Caco-2 (cell line): Measurements from ENCODE around the gene PLPPR1. TPM values are rescaled to one million over a fixed set of nuclear protein-coding genes. Genes with fewer than 3 reads are reported as not detected.

Experiments
- BruUV-seq: library from RNA; stranded (reverse); fragments of 400-500 nt; replicated peaks from 2 replicates; lab custom pipeline; 2021; lab: Mats Ljungman, UMichigan
- CTCF ChIA-PET: fragments of 300-600 bp; sonication (Branson Sonifier 250); formaldehyde crosslinking; loops from one replicate; lab custom pipeline; 2022; ENCODE audit warnings: antibody characterized with exemption; lab: Charles Lee
- POLR2A ChIA-PET: fragments of 300-600 bp; sonication (Branson Sonifier 250); formaldehyde crosslinking; loops from one replicate; lab custom pipeline; 2022; ENCODE audit warnings: antibody characterized with exemption; lab: Charles Lee
- DNase-seq, 2 experiments: peaks; one replicate each; pipeline versions ENCODE4 v3.0.0 to v3.0.0-alpha.2; 2020 to 2022
- H3K27me3 ChIP-seq: replicated peaks from 2 replicates; pipeline ENCODE4 v1.6.0; 2011; ENCODE audit warnings: low read length; ENCODE audit not compliant: control insufficient read depth, insufficient read depth
- H3K36me3 ChIP-seq: 2 replicates; pipeline ENCODE4 v1.5.1; 2011; ENCODE audit warnings: low read length; ENCODE audit not compliant: control insufficient read depth, insufficient read depth
- H3K4me1 ChIP-seq: fragments of 250-450 bp; sonication (Bioruptor Pico); 2 replicates; pipeline ENCODE4 v1.5.1; 2020; ENCODE audit warnings: mild to moderate bottlenecking
- H3K4me3 ChIP-seq: 2 replicates; pipeline ENCODE4 v1.5.1; 2011; ENCODE audit warnings: low read depth, mild to moderate bottlenecking, control low read depth, low read length
- H3K9me3 ChIP-seq: fragments of 250-450 bp; sonication (Bioruptor Pico); 2 replicates; pipeline ENCODE4 v1.5.1; 2020; ENCODE audit warnings: mild to moderate bottlenecking, moderate library complexity
- H3K27ac Mint-ChIP-seq: one replicate; pipeline ENCODE4 v1.8.0; 2022; ENCODE audit warnings: mixed read lengths; ENCODE audit not compliant: unreplicated experiment
- H3K27me3 Mint-ChIP-seq: one replicate; pipeline ENCODE4 v1.8.0; 2022; ENCODE audit warnings: mixed read lengths; ENCODE audit not compliant: insufficient read depth, unreplicated experiment
- H3K36me3 Mint-ChIP-seq: one replicate; pipeline ENCODE4 v1.8.0; 2022; ENCODE audit warnings: mild to moderate bottlenecking, mixed read lengths; ENCODE audit not compliant: insufficient read depth, unreplicated experiment
- H3K4me1 Mint-ChIP-seq: one replicate; pipeline ENCODE4 v1.8.0; 2022; ENCODE audit warnings: low read depth, mixed read lengths; ENCODE audit not compliant: unreplicated experiment
- H3K4me3 Mint-ChIP-seq: one replicate; pipeline ENCODE4 v1.8.0; 2022; ENCODE audit warnings: mild to moderate bottlenecking, moderate library complexity, mixed read lengths; ENCODE audit not compliant: unreplicated experiment
- H3K9me3 Mint-ChIP-seq: one replicate; pipeline ENCODE4 v1.8.0; 2022; ENCODE audit warnings: mixed read lengths; ENCODE audit not compliant: unreplicated experiment
- intact Hi-C: fragments of 100-400 bp; cut with micrococcal nuclease; formaldehyde crosslinking; loops from one replicate; pipeline ENCODE4 v1.10.0; 2022; ENCODE audit not compliant: unreplicated experiment
- total RNA-seq: library from RNA; stranded (reverse); gene quantifications from 2 replicates; pipeline ENCODE4 v1.2.3, GENCODE V29; 2022
- TF ChIP-seq, protein P1 (sequence below), 2 experiments: fragments of 200-600 bp in 1 of 2; IDR thresholded peaks; 1 replicate in 1 of 2; 2 replicates in 1 of 2; pipeline versions ENCODE4 v1.5.1 to v1.8.0; 2011 to 2022; ENCODE audit warnings: antibody characterized with exemption in 1 of 2, control low read depth in 1 of 2, inconsistent platforms in 1 of 2, low read depth in 1 of 2, low read length in 1 of 2, mild to moderate bottlenecking in 1 of 2, moderate library complexity in 1 of 2; ENCODE audit not compliant: insufficient read depth in 1 of 2, severe bottlenecking in 1 of 2, unreplicated experiment in 1 of 2

The PLPPR1 gene
- total RNA-seq, 1 experiment from 2014 or later = not detected

DNA sequence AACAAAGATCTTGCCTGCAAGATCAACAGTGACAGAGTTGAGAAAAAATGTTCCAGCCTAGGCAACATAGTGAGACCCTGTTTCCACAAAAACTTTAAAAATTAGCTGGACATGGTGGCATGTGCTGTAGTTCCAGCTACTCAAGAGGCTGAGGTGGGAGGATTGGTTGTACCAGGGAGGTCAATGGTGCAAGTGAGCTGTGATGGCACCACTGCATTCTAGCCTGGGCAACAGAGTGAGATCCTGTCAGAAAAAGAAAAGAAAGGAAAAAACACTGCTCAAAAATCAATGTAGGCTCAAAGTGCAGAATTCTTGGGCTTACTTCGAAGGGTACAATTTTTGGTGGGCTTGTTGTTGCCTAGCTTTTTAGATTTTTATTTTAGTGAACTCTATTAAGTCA, 145.4 kb downstream of the PLPPR1 start:
- ChIA-PET POLR2A (no interaction called here), CTCF (no interaction called here)
- Histone ChIP-seq H3K4me1 (no peaks in the 10 kb centered on the region), H3K36me3 (no peaks in the 10 kb centered on the region), H3K27me3 (no peaks in the 10 kb centered on the region), H3K4me3 (no peak overlapping the region), H3K9me3 (0 out of 2 replicates have a peak, but pooled peaks cover 3% of the 10 kb centered on the region)
- TF ChIP-seq, protein P1, sequence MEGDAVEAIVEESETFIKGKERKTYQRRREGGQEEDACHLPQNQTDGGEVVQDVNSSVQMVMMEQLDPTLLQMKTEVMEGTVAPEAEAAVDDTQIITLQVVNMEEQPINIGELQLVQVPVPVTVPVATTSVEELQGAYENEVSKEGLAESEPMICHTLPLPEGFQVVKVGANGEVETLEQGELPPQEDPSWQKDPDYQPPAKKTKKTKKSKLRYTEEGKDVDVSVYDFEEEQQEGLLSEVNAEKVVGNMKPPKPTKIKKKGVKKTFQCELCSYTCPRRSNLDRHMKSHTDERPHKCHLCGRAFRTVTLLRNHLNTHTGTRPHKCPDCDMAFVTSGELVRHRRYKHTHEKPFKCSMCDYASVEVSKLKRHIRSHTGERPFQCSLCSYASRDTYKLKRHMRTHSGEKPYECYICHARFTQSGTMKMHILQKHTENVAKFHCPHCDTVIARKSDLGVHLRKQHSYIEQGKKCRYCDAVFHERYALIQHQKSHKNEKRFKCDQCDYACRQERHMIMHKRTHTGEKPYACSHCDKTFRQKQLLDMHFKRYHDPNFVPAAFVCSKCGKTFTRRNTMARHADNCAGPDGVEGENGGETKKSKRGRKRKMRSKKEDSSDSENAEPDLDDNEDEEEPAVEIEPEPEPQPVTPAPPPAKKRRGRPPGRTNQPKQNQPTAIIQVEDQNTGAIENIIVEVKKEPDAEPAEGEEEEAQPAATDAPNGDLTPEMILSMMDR (IDR thresholded peaks at IDR 0.05; ENCODE audit: insufficient read depth in 1 of 2, low read depth in 1 of 2, low read length in 1 of 2, severe bottlenecking in 1 of 2, unreplicated experiment in 1 of 2) = no peak
- Mint-ChIP-seq H3K36me3 (no peaks in the 10 kb centered on the region), H3K4me3 (no peak overlapping the region), H3K27me3 (no peaks in the 10 kb centered on the region), H3K4me1 (no peaks in the 10 kb centered on the region), H3K27ac (no peak overlapping the region), H3K9me3 (no peaks in the 10 kb centered on the region)
- BruUV-seq = no TSS peak
- DNase-seq = no peak
- intact Hi-C loops = no loop called here

GRCh38 chr9:101176384-101176783, 147.9 kb downstream of the PLPPR1 start:
- Histone ChIP-seq H3K9me3 (0 out of 2 replicates have a peak, but pooled peaks cover 3% of the 10 kb centered on the region), H3K27me3 (no peaks in the 10 kb centered on the region), H3K36me3 (no peaks in the 10 kb centered on the region), H3K4me1 (no peaks in the 10 kb centered on the region), H3K4me3 (no peak overlapping the region)
- POLR2A ChIA-PET = no interaction called here
- CTCF ChIA-PET = no interaction called here
- Mint-ChIP-seq H3K9me3 (no peaks in the 10 kb centered on the region), H3K4me3 (no peak overlapping the region), H3K27ac (no peak overlapping the region), H3K4me1 (no peaks in the 10 kb centered on the region), H3K27me3 (no peaks in the 10 kb centered on the region), H3K36me3 (no peaks in the 10 kb centered on the region)
- DNase-seq = no peak
- no TSS peak for BruUV-seq
- TF ChIP-seq, protein P1 (IDR thresholded peaks at IDR 0.05; ENCODE audit: insufficient read depth in 1 of 2, low read depth in 1 of 2, low read length in 1 of 2, severe bottlenecking in 1 of 2, unreplicated experiment in 1 of 2) = peak in 1 of 2 experiments; percentile 23
- intact Hi-C loops = no loop called here

DNA sequence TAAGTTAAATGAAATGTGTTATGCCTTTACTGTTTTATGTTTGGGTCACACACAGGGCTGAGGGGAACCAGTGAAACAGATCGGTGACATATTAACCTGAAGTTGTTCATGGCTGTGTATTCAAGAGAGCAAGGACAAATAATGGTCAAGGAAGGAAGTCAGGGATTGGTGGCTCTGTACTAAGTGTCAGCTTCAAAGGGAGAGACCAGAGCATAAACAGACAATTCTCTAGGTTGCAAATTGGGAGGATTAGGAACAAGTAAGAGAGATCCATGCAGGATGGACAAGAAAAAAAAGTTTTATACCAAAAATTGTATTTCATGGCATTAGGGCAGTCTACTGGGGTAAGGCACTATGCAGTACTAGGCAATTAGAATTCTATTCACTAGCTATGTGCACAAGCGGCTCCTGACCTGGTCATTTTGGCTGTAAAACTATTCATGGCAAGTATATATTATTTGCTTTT, 156.3 kb downstream of the PLPPR1 start:
- ChIA-PET POLR2A (no interaction called here), CTCF (no interaction called here)
- H3K27me3 Mint-ChIP-seq = peaks cover 3% of the 10 kb centered on the region
- Histone ChIP-seq H3K36me3 (no peaks in the 10 kb centered on the region), H3K4me3 (no peak overlapping the region), H3K4me1 (no peaks in the 10 kb centered on the region), H3K9me3 (no peaks in the 10 kb centered on the region), H3K27me3 (no peaks in the 10 kb centered on the region)
- TF ChIP-seq, protein P1 (IDR thresholded peaks at IDR 0.05; ENCODE audit: insufficient read depth in 1 of 2, low read depth in 1 of 2, low read length in 1 of 2, severe bottlenecking in 1 of 2, unreplicated experiment in 1 of 2) = no peak
- H3K36me3 Mint-ChIP-seq = no peaks in the 10 kb centered on the region
- intact Hi-C loops = no loop called here
- no peak for DNase-seq
- no peak overlapping the region for H3K4me3 Mint-ChIP-seq
- peaks cover 7% of the 10 kb centered on the region for H3K4me1 Mint-ChIP-seq
- H3K9me3 Mint-ChIP-seq = no peaks in the 10 kb centered on the region
- H3K27ac Mint-ChIP-seq = no peak overlapping the region
- no TSS peak for BruUV-seq
